Neutrophil (primary cell): Measurements from ENCODE around the gene LNX1.

Source experiments
- H3K27ac ChIP-seq: fragments of 200-600 bp; sonication (generic); 2 replicates; pipeline ENCODE4 v1.5.1; 2016; ENCODE audit warnings: mild to moderate bottlenecking, moderate library complexity
- H3K27me3 ChIP-seq: fragments of 200-600 bp; sonication (generic); 2 replicates; pipeline ENCODE4 v1.6.0; 2016; ENCODE audit warnings: mild to moderate bottlenecking
- H3K36me3 ChIP-seq: fragments of 200-600 bp; sonication (generic); 2 replicates; pipeline ENCODE4 v1.5.1; 2017
- H3K4me1 ChIP-seq, 2 experiments: fragments of 200-600 bp in 1 of 2; sonication (generic) in 1 of 2; 1 replicate in 1 of 2; 2 replicates in 1 of 2; pipeline versions ENCODE4 v1.5.1 to v1.6.1; 2013 to 2016; ENCODE audit warnings: low read depth in 1 of 2, low read length in 1 of 2, mild to moderate bottlenecking in 1 of 2, moderate library complexity in 1 of 2; ENCODE audit not compliant: control insufficient read depth in 1 of 2, insufficient read depth in 1 of 2
- H3K4me3 ChIP-seq, 2 experiments: fragments of 200-600 bp in 1 of 2; sonication (generic) in 1 of 2; 1 replicate in 1 of 2; 2 replicates in 1 of 2; pipeline ENCODE4 v1.5.1; 2013 to 2016; ENCODE audit warnings: low read depth in 1 of 2, low read length in 1 of 2, mild to moderate bottlenecking in 1 of 2, moderate library complexity in 1 of 2
- H3K9me3 ChIP-seq: fragments of 200-600 bp; sonication (generic); 2 replicates; pipeline ENCODE4 v1.5.1; 2016
- CTCF ChIP-seq: fragments of 200-600 bp; sonication (generic); IDR thresholded peaks from 2 replicates; pipeline ENCODE4 v1.5.1; 2016; ENCODE audit warnings: antibody characterized with exemption

LNX1 gene

GRCh38 chr4:53510321-53510720, 81.0 kb downstream of the LNX1 start:
- no peaks in the 10 kb centered on the region for H3K4me1 ChIP-seq
- no peaks in the 10 kb centered on the region for H3K27me3 ChIP-seq
- H3K36me3 ChIP-seq = no peaks in the 10 kb centered on the region
- no peaks in the 10 kb centered on the region for H3K9me3 ChIP-seq
- H3K4me3 ChIP-seq = no peak overlapping the region
- no peak overlapping the region for H3K27ac ChIP-seq
- TF ChIP-seq CTCF = no peak

- no peaks in the 10 kb centered on the region for H3K9me3 ChIP-seq
- TF ChIP-seq CTCF = no peak
- no peaks in the 10 kb centered on the region for H3K36me3 ChIP-seq
- H3K27ac ChIP-seq = no peak overlapping the region
- no peak overlapping the region for H3K4me3 ChIP-seq
- no peaks in the 10 kb centered on the region for H3K4me1 ChIP-seq
- H3K27me3 ChIP-seq = no peaks in the 10 kb centered on the region
These were observed 82.8 kb downstream of the LNX1 start for GRCh38 chr4:53508446-53508845.

- Histone ChIP-seq H3K27ac (no peak overlapping the region), H3K4me3 (no peak overlapping the region), H3K9me3 (no peaks in the 10 kb centered on the region), H3K27me3 (no peaks in the 10 kb centered on the region), H3K36me3 (no peaks in the 10 kb centered on the region), H3K4me1 (no peaks in the 10 kb centered on the region)
- TF ChIP-seq CTCF = no peak
These were observed 83.5 kb downstream of the LNX1 start for GRCh38 chr4:53507671-53508286.

- Histone ChIP-seq H3K4me1 (no peaks in the 10 kb centered on the region), H3K36me3 (no peaks in the 10 kb centered on the region), H3K9me3 (no peaks in the 10 kb centered on the region), H3K4me3 (no peak overlapping the region), H3K27ac (no peak overlapping the region), H3K27me3 (no peaks in the 10 kb centered on the region)
- TF ChIP-seq CTCF = no peak
These were observed 84.2 kb downstream of the LNX1 start for GRCh38 chr4:53507058-53507457.

- H3K4me1 ChIP-seq = no peaks in the 10 kb centered on the region
- H3K27me3 ChIP-seq = no peaks in the 10 kb centered on the region
- no peaks in the 10 kb centered on the region for H3K36me3 ChIP-seq
- H3K9me3 ChIP-seq = no peaks in the 10 kb centered on the region
- no peak overlapping the region for H3K27ac ChIP-seq
- TF ChIP-seq CTCF = no peak
- H3K4me3 ChIP-seq = no peak overlapping the region
These were observed 85.3 kb downstream of the LNX1 start for GRCh38 chr4:53505947-53506346.

GRCh38 chr4:53502094-53502493, 89.2 kb downstream of the LNX1 start:
- TF ChIP-seq CTCF = no peak
- Histone ChIP-seq H3K27ac (no peak overlapping the region), H3K4me3 (no peak overlapping the region), H3K4me1 (no peaks in the 10 kb centered on the region), H3K9me3 (no peaks in the 10 kb centered on the region), H3K27me3 (no peaks in the 10 kb centered on the region), H3K36me3 (no peaks in the 10 kb centered on the region)
